Measurements from ENCODE around the gene ZC3H4. TPM values are rescaled to one million over a fixed set of nuclear protein-coding genes. Genes with fewer than 3 reads are reported as not detected.
A peak's percentile ranks its signal among the peaks of the same experiment; 100 is the strongest.

The ZC3H4 gene
- total and polyA plus RNA-seq, 10 of the 15 experiments (the other 5 are each of a cell fraction or from before 2014, with no cell fraction given): 5.1 to 86.3 (median 15.5) TPM

- TF ChIP-seq CEBPZ (IDR thresholded peaks at IDR 0.05; ENCODE audit: low read depth, low read length): no peak
- TF ChIP-seq HCFC1 (IDR thresholded peaks at IDR 0.05; ENCODE audit: low read length): no peak; the same call in 1 of the 2 replicates
- no peak for TF ChIP-seq E4F1 (IDR thresholded peaks at IDR 0.05; ENCODE audit: borderline replicate concordance, partially characterized antibody)
- no peak for TF ChIP-seq ESRRA (IDR thresholded peaks at IDR 0.05; ENCODE audit: low read length)
- TF ChIP-seq NRF1 (conservative IDR thresholded peaks at IDR 0.05; ENCODE audit: low read depth, low read length): no peak
- no peak for TF ChIP-seq BCLAF1 (IDR thresholded peaks at IDR 0.05)
- TF ChIP-seq GATAD2B (conservative IDR thresholded peaks at IDR 0.05; ENCODE audit: low read depth): 0 out of 2 replicates have a peak, but pooled peaks have one; percentile 5
- no peak for TF ChIP-seq BCL11A (IDR thresholded peaks at IDR 0.05; ENCODE audit: low read depth, low read length)
- peak; percentile 65 to 68 for TF ChIP-seq IKZF2 (IDR thresholded peaks at IDR 0.05)
- TF ChIP-seq EZH2 (IDR thresholded peaks at IDR 0.05; ENCODE audit: borderline replicate concordance, control insufficient read depth, low read depth, low read length): no peak
- TF ChIP-seq NFXL1 (IDR thresholded peaks at IDR 0.05; ENCODE audit: borderline replicate concordance): no peak
- TF ChIP-seq CBX3 (IDR thresholded peaks at IDR 0.05; ENCODE audit: borderline replicate concordance, low read depth): no peak
- no peak; the same call in 2 of the 3 replicates for TF ChIP-seq POU2F2 (IDR thresholded peaks at IDR 0.05; ENCODE audit: borderline replicate concordance, low read depth, low read length)
- TF ChIP-seq ELK1 (IDR thresholded peaks at IDR 0.05; ENCODE audit: low read depth, low read length): peak; percentile 21; the same call in 1 of the 2 replicates
- peak; percentile 2 for TF ChIP-seq SIX5 (IDR thresholded peaks at IDR 0.05; ENCODE audit: low read depth, low read length, severe bottlenecking)
- TF ChIP-seq ATF3 (IDR thresholded peaks at IDR 0.05; ENCODE audit: borderline replicate concordance, extremely low read depth, low read depth, low read length): peak; percentile 70; the same call in 1 of the 2 replicates
- peak; percentile 46 for TF ChIP-seq IKZF1 (conservative IDR thresholded peaks at IDR 0.05)
Observed at GRCh38 chr19:47112997-47113849, at the start of gene ZC3H4 (continued).

Data from GM12878 (cell line).